PC-9 (cell line): Measurements from ENCODE around the gene CDH13.

Experiments used
- CTCF ChIP-seq: fragments of 200-600 bp; sonication (generic); conservative IDR thresholded peaks from 2 replicates; pipeline ENCODE4 v1.6.1; 2017; ENCODE audit warnings: mixed run types, antibody characterized with exemption, mild to moderate bottlenecking, moderate library complexity
- EZH2 ChIP-seq: fragments of 200-600 bp; sonication (generic); IDR thresholded peaks from 2 replicates; pipeline ENCODE4 v1.8.0; 2017; ENCODE audit warnings: antibody characterized with exemption, low read depth

GRCh38 chr16:83711069-83711468 lies 1084.3 kb downstream of the CDH13 start:
- TF ChIP-seq CTCF = no peak
- TF ChIP-seq EZH2 = no peak
